HCT116 (cell line): Measurements from ENCODE around the gene CACNA1C. TPM values are rescaled to one million over a fixed set of nuclear protein-coding genes. Genes with fewer than 3 reads are reported as not detected.

Experiments used
- ATAC-seq: fragments of 200-7000 bp; cut with Tn5 transposase; 2 replicates; pipeline ENCODE4 v1.9.1; 2020; ENCODE audit warnings: mild to moderate bottlenecking, moderate library complexity
- BruUV-seq: library from RNA; stranded (reverse); fragments of 400-500 nt; replicated peaks from 2 replicates; lab custom pipeline; 2021; lab: Mats Ljungman, UMichigan
- CTCF ChIA-PET: fragments of 300-600 bp; sonication (Branson Sonifier 250); formaldehyde crosslinking; loops from one replicate; lab custom pipeline; 2021; ENCODE audit warnings: antibody characterized with exemption; lab: Charles Lee
- POLR2A ChIA-PET: fragments of 300-600, 350-600 bp; sonication (Branson Sonifier 250); formaldehyde crosslinking; loops from one replicate; lab custom pipeline; 2021; ENCODE audit warnings: antibody characterized with exemption; lab: Charles Lee
- RAD21 ChIA-PET, 2 experiments: fragments of 300-600 bp; sonication (Branson Sonifier 250); formaldehyde crosslinking; loops; one replicate each; lab custom pipeline; 2023; ENCODE audit warnings: low total read pairs in 2 of 2; ENCODE audit not compliant: uncharacterized antibody in 2 of 2, unreplicated experiment in 2 of 2, low non-redundant PET in 1 of 2; lab: Charles Lee
- DNase-seq: peaks from one replicate; pipeline ENCODE4 v3.0.0-alpha.2; 2010; ENCODE audit warnings: low read depth, low spot score
- H2AFZ ChIP-seq: fragments of 200-600 bp; shearing (Covaris generic), sonication (generic); 2 replicates; pipeline ENCODE4 v1.6.1; 2017; ENCODE audit warnings: low read depth, mixed run types, mixed read lengths, antibody characterized with exemption, low read length; ENCODE audit not compliant: poor library complexity, severe bottlenecking
- H3K27ac ChIP-seq: 2 replicates; pipeline ENCODE4 v1.5.1; 2012; ENCODE audit warnings: low read depth, low read length
- H3K27me3 ChIP-seq: fragments of 200-600 bp; sonication (generic); 2 replicates; pipeline ENCODE4 v1.6.1; 2016; ENCODE audit warnings: mixed run types, low read length, mixed read lengths; ENCODE audit not compliant: insufficient read depth
- H3K36me3 ChIP-seq, 2 experiments: fragments of 200-500 bp in 1 of 2; fragments of 200-600 bp in 1 of 2; sonication (Bioruptor generic) in 1 of 2; sonication (generic) in 1 of 2; 2 replicates each; pipeline versions ENCODE4 v1.5.1 to v1.6.1; 2014 to 2016; ENCODE audit warnings: low read length in 2 of 2, inconsistent platforms in 1 of 2, mixed read lengths in 1 of 2, mixed run types in 1 of 2; ENCODE audit not compliant: insufficient read depth in 2 of 2, control insufficient read depth in 1 of 2
- H3K4me1 ChIP-seq, 2 experiments: fragments of 200-600 bp in 1 of 2; sonication (generic) in 1 of 2; 2 replicates each; pipeline versions ENCODE4 v1.5.1 to v1.6.1; 2012 to 2017; ENCODE audit warnings: low read length in 2 of 2, inconsistent platforms in 1 of 2, mild to moderate bottlenecking in 1 of 2, mixed read lengths in 1 of 2, mixed run types in 1 of 2, moderate library complexity in 1 of 2; ENCODE audit not compliant: insufficient read depth in 2 of 2, control insufficient read depth in 1 of 2
- H3K4me2 ChIP-seq: fragments of 200-600 bp; sonication (generic); 2 replicates; pipeline ENCODE4 v1.6.1; 2017; ENCODE audit warnings: mixed run types, low read length, mixed read lengths
- H3K4me3 ChIP-seq, 2 experiments: fragments of 200-600 bp in 1 of 2; sonication (generic) in 1 of 2; replicated peaks in 1 of 2; 2 replicates each; pipeline ENCODE4 v1.5.1; 2011 to 2016; ENCODE audit warnings: low read length in 2 of 2, control low read depth in 1 of 2, low read depth in 1 of 2, mild to moderate bottlenecking in 1 of 2, mixed read lengths in 1 of 2, mixed run types in 1 of 2
- H3K79me2 ChIP-seq: fragments of 200-600 bp; sonication (generic); 2 replicates; pipeline ENCODE4 v1.6.1; 2017; ENCODE audit warnings: mild to moderate bottlenecking, mixed run types, low read length, moderate library complexity, mixed read lengths; ENCODE audit not compliant: insufficient read depth
- H3K9ac ChIP-seq: fragments of 200-600 bp; sonication (generic); 2 replicates; pipeline ENCODE4 v1.6.1; 2016; ENCODE audit warnings: low read length, mixed read lengths
- H3K9me2 ChIP-seq: fragments of 200-600 bp; sonication (generic), shearing (Covaris generic); 2 replicates; pipeline ENCODE4 v1.6.1; 2017; ENCODE audit warnings: mixed run types, mild to moderate bottlenecking, moderate library complexity; ENCODE audit not compliant: insufficient read depth
- H3K9me3 ChIP-seq, 2 experiments: fragments of 200-500 bp in 1 of 2; fragments of 200-600 bp in 1 of 2; sonication (Bioruptor generic) in 1 of 2; sonication (generic) in 1 of 2; 2 replicates each; pipeline ENCODE4 v1.6.1; 2014 to 2017; ENCODE audit warnings: low read length in 2 of 2, mixed read lengths in 2 of 2, inconsistent platforms in 1 of 2, low read depth in 1 of 2, mild to moderate bottlenecking in 1 of 2, mixed run types in 1 of 2, moderate library complexity in 1 of 2; ENCODE audit not compliant: control insufficient read depth in 1 of 2, insufficient read depth in 1 of 2
- H4K20me1 ChIP-seq: fragments of 200-600 bp; sonication (generic), shearing (Covaris generic); 2 replicates; pipeline ENCODE4 v1.6.1; 2017; ENCODE audit warnings: mixed run types, mild to moderate bottlenecking, moderate library complexity; ENCODE audit not compliant: insufficient read depth
- CBX3 ChIP-seq: IDR thresholded peaks from 2 replicates; pipeline ENCODE4 v1.6.1; 2012; ENCODE audit warnings: low read depth
- CEBPB ChIP-seq: IDR thresholded peaks from 2 replicates; pipeline ENCODE4 v1.6.1; 2012; ENCODE audit warnings: low read depth
- EGR1 ChIP-seq: IDR thresholded peaks from 2 replicates; pipeline ENCODE4 v1.6.1; 2012; ENCODE audit warnings: low read depth
- EZH2 ChIP-seq: fragments of 200-600 bp; sonication (generic); IDR thresholded peaks from 2 replicates; pipeline ENCODE4 v1.6.1; 2017; ENCODE audit warnings: antibody characterized with exemption, mixed run types
- EZH2phosphoT487 ChIP-seq: fragments of 200-600 bp; IDR thresholded peaks from 2 replicates; pipeline ENCODE4 v1.6.1; 2018; ENCODE audit warnings: antibody characterized with exemption, borderline replicate concordance
- JUND ChIP-seq: IDR thresholded peaks from 2 replicates; pipeline ENCODE4 v1.6.1; 2012
- POLR2AphosphoS5 ChIP-seq: IDR thresholded peaks from 2 replicates; pipeline ENCODE4 v1.6.1; 2011; ENCODE audit warnings: mild to moderate bottlenecking, low read depth, low read length, moderate library complexity
- RAD21 ChIP-seq: IDR thresholded peaks from 2 replicates; pipeline ENCODE4 v1.6.1; 2012; ENCODE audit warnings: low read depth, mild to moderate bottlenecking
- SIN3A ChIP-seq: IDR thresholded peaks from 2 replicates; pipeline ENCODE4 v1.6.1; 2012; ENCODE audit warnings: low read depth
- SP1 ChIP-seq: IDR thresholded peaks from 2 replicates; pipeline ENCODE4 v1.6.1; 2012; ENCODE audit warnings: low read depth
- SRF ChIP-seq: IDR thresholded peaks from 2 replicates; pipeline ENCODE4 v1.6.1; 2012; ENCODE audit warnings: low read depth
- YY1 ChIP-seq: IDR thresholded peaks from 2 replicates; pipeline ENCODE4 v1.6.1; 2011; ENCODE audit warnings: low read length, low read depth, moderate library complexity, mild to moderate bottlenecking; ENCODE audit not compliant: insufficient replicate concordance; ENCODE audit errors: extremely low read depth
- ZFX ChIP-seq: fragments of 450-650 bp; IDR thresholded peaks from 2 replicates; pipeline ENCODE4 v1.6.1; 2017
- ZNF274 ChIP-seq: fragments of 200-500 bp; sonication (Bioruptor generic); IDR thresholded peaks from 2 replicates; pipeline ENCODE4 v1.6.1; 2014; ENCODE audit warnings: mild to moderate bottlenecking, low read depth, low read length, inconsistent platforms
- intact Hi-C: fragments of 100-400 bp; cut with micrococcal nuclease; formaldehyde crosslinking; loops from 2 replicates; pipeline ENCODE4 v1.10.0; 2022
- total RNA-seq: library from RNA; stranded (reverse); gene quantifications from one replicate; pipeline ENCODE4 v1.2.1, GENCODE V29; 2021; ENCODE audit not compliant: unreplicated experiment
- TF ChIP-seq, protein P1 (sequence below): IDR thresholded peaks from 2 replicates; pipeline ENCODE4 v1.6.1; 2012
- TF ChIP-seq, protein P2 (sequence below): IDR thresholded peaks from 2 replicates; pipeline ENCODE4 v1.6.1; 2012
- TF ChIP-seq, protein P3 (sequence below): IDR thresholded peaks from 2 replicates; pipeline ENCODE4 v1.6.1; 2012; ENCODE audit warnings: low read depth
- TF ChIP-seq, protein P4 (sequence below): IDR thresholded peaks from 2 replicates; pipeline ENCODE4 v1.6.1; 2011; ENCODE audit warnings: mild to moderate bottlenecking, low read length, moderate library complexity; ENCODE audit not compliant: insufficient replicate concordance; ENCODE audit errors: extremely low read depth
- TF ChIP-seq, protein P5 (sequence below), 3 experiments: fragments of 200-600 bp in 1 of 3; sonication (generic) in 1 of 3; IDR thresholded peaks in 2 of 3; conservative IDR thresholded peaks in 1 of 3; 2 replicates each; pipeline ENCODE4 v1.5.1; 2012 to 2017; ENCODE audit warnings: low read depth in 2 of 3, low read length in 2 of 3, antibody characterized with exemption in 1 of 3, borderline replicate concordance in 1 of 3, control low read depth in 1 of 3, mild to moderate bottlenecking in 1 of 3, mixed read lengths in 1 of 3, mixed run types in 1 of 3, moderate library complexity in 1 of 3; ENCODE audit not compliant: insufficient read depth in 1 of 3

CACNA1C gene
- total RNA-seq, 1 experiment from 2014 or later: 0.05 TPM

DNA sequence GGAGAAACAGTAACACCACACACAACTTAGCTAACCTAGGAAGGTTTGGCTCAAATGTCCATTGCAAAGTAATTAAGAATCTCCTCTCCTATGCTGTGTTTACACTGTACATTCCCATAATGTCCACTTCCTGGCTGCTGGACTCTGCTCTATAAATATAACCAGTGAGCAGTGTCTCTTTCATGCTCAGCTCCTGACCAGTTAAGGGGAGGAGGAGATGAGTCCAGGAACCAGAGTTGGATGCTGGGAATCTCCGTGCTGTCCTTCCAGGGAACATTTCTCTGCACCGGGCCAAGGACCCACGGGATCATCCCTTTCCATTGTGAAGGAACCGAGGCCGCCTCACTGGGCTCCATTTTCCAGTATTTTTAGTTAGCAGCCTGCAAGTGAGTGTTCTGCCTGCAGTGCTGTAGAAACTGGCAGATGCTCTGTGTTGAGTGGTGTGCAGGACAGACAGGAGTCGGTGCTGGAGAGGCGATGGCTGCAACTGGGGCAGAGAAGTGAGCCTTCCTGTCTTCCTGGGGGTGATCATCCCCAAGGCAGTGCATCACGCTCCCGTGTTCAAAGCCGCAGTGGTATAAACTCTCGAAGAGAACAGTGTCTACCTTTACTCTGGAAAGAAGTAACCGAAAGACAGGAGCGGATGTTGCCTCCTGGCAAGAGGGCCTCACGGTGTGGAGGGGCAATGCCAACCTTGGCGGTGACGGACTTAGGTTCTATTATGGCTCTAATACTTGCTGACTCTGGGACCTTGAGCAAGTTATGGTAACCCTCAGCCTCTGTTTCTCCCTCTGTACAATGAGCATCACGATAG is 195.5 kb downstream of the CACNA1C start:
- DNase-seq (no peak), ATAC-seq (no peak)
- TF ChIP-seq EZH2 (no peak), RAD21 (no peak), EGR1 (no peak), JUND (no peak), ZNF274 (no peak), SIN3A (no peak), EZH2phosphoT487 (no peak), SP1 (no peak), CEBPB (no peak), CBX3 (no peak), SRF (no peak), ZFX (no peak), YY1 (no peak), POLR2AphosphoS5 (no peak)
- TF ChIP-seq, protein P1, sequence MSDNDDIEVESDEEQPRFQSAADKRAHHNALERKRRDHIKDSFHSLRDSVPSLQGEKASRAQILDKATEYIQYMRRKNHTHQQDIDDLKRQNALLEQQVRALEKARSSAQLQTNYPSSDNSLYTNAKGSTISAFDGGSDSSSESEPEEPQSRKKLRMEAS: no peak
- TF ChIP-seq, protein P2, sequence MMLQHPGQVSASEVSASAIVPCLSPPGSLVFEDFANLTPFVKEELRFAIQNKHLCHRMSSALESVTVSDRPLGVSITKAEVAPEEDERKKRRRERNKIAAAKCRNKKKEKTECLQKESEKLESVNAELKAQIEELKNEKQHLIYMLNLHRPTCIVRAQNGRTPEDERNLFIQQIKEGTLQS: no peak
- TF ChIP-seq, protein P3, sequence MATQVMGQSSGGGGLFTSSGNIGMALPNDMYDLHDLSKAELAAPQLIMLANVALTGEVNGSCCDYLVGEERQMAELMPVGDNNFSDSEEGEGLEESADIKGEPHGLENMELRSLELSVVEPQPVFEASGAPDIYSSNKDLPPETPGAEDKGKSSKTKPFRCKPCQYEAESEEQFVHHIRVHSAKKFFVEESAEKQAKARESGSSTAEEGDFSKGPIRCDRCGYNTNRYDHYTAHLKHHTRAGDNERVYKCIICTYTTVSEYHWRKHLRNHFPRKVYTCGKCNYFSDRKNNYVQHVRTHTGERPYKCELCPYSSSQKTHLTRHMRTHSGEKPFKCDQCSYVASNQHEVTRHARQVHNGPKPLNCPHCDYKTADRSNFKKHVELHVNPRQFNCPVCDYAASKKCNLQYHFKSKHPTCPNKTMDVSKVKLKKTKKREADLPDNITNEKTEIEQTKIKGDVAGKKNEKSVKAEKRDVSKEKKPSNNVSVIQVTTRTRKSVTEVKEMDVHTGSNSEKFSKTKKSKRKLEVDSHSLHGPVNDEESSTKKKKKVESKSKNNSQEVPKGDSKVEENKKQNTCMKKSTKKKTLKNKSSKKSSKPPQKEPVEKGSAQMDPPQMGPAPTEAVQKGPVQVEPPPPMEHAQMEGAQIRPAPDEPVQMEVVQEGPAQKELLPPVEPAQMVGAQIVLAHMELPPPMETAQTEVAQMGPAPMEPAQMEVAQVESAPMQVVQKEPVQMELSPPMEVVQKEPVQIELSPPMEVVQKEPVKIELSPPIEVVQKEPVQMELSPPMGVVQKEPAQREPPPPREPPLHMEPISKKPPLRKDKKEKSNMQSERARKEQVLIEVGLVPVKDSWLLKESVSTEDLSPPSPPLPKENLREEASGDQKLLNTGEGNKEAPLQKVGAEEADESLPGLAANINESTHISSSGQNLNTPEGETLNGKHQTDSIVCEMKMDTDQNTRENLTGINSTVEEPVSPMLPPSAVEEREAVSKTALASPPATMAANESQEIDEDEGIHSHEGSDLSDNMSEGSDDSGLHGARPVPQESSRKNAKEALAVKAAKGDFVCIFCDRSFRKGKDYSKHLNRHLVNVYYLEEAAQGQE: no peak
- TF ChIP-seq, protein P4, sequence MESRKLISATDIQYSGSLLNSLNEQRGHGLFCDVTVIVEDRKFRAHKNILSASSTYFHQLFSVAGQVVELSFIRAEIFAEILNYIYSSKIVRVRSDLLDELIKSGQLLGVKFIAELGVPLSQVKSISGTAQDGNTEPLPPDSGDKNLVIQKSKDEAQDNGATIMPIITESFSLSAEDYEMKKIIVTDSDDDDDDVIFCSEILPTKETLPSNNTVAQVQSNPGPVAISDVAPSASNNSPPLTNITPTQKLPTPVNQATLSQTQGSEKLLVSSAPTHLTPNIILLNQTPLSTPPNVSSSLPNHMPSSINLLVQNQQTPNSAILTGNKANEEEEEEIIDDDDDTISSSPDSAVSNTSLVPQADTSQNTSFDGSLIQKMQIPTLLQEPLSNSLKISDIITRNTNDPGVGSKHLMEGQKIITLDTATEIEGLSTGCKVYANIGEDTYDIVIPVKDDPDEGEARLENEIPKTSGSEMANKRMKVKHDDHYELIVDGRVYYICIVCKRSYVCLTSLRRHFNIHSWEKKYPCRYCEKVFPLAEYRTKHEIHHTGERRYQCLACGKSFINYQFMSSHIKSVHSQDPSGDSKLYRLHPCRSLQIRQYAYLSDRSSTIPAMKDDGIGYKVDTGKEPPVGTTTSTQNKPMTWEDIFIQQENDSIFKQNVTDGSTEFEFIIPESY: no peak
- TF ChIP-seq, protein P5, sequence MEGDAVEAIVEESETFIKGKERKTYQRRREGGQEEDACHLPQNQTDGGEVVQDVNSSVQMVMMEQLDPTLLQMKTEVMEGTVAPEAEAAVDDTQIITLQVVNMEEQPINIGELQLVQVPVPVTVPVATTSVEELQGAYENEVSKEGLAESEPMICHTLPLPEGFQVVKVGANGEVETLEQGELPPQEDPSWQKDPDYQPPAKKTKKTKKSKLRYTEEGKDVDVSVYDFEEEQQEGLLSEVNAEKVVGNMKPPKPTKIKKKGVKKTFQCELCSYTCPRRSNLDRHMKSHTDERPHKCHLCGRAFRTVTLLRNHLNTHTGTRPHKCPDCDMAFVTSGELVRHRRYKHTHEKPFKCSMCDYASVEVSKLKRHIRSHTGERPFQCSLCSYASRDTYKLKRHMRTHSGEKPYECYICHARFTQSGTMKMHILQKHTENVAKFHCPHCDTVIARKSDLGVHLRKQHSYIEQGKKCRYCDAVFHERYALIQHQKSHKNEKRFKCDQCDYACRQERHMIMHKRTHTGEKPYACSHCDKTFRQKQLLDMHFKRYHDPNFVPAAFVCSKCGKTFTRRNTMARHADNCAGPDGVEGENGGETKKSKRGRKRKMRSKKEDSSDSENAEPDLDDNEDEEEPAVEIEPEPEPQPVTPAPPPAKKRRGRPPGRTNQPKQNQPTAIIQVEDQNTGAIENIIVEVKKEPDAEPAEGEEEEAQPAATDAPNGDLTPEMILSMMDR (IDR thresholded peaks at IDR 0.05 in 2 of 3, conservative IDR thresholded peaks at IDR 0.05 in 1 of 3; ENCODE audit: borderline replicate concordance in 1 of 3, insufficient read depth in 1 of 3, low read depth in 2 of 3, low read length in 2 of 3): no peak
- Histone ChIP-seq H3K9me3 (no peaks in the 10 kb centered on the region), H4K20me1 (no peaks in the 10 kb centered on the region), H3K36me3 (no peaks in the 10 kb centered on the region), H3K9me2 (no peaks in the 10 kb centered on the region), H3K79me2 (no peaks in the 10 kb centered on the region), H3K27ac (no peak overlapping the region), H3K27me3 (no peaks in the 10 kb centered on the region), H3K4me3 (no peak overlapping the region), H3K4me1 (peaks cover 5 to 11% of the 10 kb centered on the region in 2 experiments; a peak in 3 of 4 replicates), H3K4me2 (no peak overlapping the region), H2AFZ (no peak overlapping the region), H3K9ac (no peak overlapping the region)
- POLR2A ChIA-PET: no interaction called here
- intact Hi-C loops: no loop called here
- CTCF ChIA-PET: no interaction called here
- BruUV-seq: no TSS peak
- RAD21 ChIA-PET: no interaction called here
